Activated CD8-positive, alpha-beta T cell treated with anti-CD3 and anti-CD28 coated beads for 36 hours (primary cell): Measurements from ENCODE around the gene TRIM72. TPM values are rescaled to one million over a fixed set of nuclear protein-coding genes. Genes with fewer than 3 reads are reported as not detected.
"Not testable (repeated sequence)": the region's sequence is repeated elsewhere in the genome, so short reads cannot be mapped to it uniquely, and the experiment has no call there.

Experiments used
- ATAC-seq: fragments of 200-7000 bp; cut with Tn5 transposase; one replicate; pipeline ENCODE4 v1.10.0; 2021; ENCODE audit warnings: mild to moderate bottlenecking, moderate library complexity
- CTCF ChIA-PET: fragments of 350-600 bp; sonication (Branson Sonifier 250); formaldehyde crosslinking; loops from one replicate; lab custom pipeline; 2021; ENCODE audit warnings: antibody characterized with exemption; lab: Charles Lee
- POLR2A ChIA-PET: fragments of 350-600 bp; sonication (Branson Sonifier 250); formaldehyde crosslinking; loops from one replicate; lab custom pipeline; 2021; ENCODE audit warnings: antibody characterized with exemption; lab: Charles Lee
- DNase-seq: peaks from one replicate; pipeline ENCODE4 v3.0.0-alpha.2; 2020
- H3K27ac Mint-ChIP-seq: one replicate; pipeline ENCODE4 v1.8.0; 2021; ENCODE audit warnings: mild to moderate bottlenecking, mixed read lengths
- H3K27me3 Mint-ChIP-seq: one replicate; pipeline ENCODE4 v1.8.0; 2021; ENCODE audit warnings: mixed read lengths
- H3K36me3 Mint-ChIP-seq: one replicate; pipeline ENCODE4 v1.8.0; 2021; ENCODE audit warnings: low read depth, mixed read lengths
- H3K4me1 Mint-ChIP-seq: one replicate; pipeline ENCODE4 v1.8.0; 2021; ENCODE audit warnings: low read depth, mixed read lengths
- H3K4me3 Mint-ChIP-seq: one replicate; pipeline ENCODE4 v1.8.0; 2021; ENCODE audit warnings: mild to moderate bottlenecking, moderate library complexity, mixed read lengths
- H3K9me3 Mint-ChIP-seq: one replicate; pipeline ENCODE4 v1.8.0; 2021; ENCODE audit warnings: mixed read lengths
- intact Hi-C: fragments of 100-400 bp; cut with micrococcal nuclease; formaldehyde crosslinking; loops from one replicate; pipeline ENCODE4 v1.10.0; 2022
- total RNA-seq, 2 experiments: library from RNA; stranded (reverse); gene quantifications; one replicate each; pipeline ENCODE4 v1.2.3, GENCODE V29; 2021
- TF ChIP-seq, protein P1 (sequence below): fragments of 200-600 bp; IDR thresholded peaks from one replicate; pipeline ENCODE4 v1.8.0; 2022; ENCODE audit warnings: antibody characterized with exemption, mild to moderate bottlenecking

TRIM72 gene
- total RNA-seq, 2 experiments from 2014 or later: not detected

DNA sequence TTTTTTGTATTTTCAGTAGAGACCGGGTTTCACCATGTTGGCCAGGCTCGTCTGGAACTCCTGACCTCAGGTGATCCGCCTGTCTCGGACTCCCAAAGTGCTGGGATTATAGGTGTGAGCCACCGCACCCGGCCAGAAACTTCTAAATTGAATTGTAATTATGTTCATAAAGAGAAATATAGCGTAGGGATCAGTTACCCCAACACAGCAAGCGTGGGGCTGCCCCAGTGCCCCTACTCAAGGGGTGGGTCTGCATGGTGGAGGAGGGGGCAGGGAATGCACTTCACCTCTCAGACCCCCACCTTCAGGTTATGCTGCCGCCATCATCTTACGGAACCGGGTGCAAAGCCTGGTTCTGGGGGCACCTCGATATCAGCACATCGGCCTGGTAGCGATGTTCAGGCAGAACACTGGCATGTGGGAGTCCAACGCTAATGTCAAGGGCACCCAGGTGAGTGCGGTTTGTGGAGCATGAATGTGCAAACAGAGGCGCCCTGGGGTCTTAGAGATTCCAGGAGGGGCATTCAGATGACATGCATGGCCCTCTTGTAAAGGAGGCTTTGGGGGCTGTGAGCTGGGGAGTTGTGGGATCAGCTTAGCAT, 63.8 kb downstream of the TRIM72 start:
- H3K36me3 Mint-ChIP-seq: no peaks in the 10 kb centered on the region
- H3K9me3 Mint-ChIP-seq: no peaks in the 10 kb centered on the region
- intact Hi-C loops: no loop called here
- TF ChIP-seq, protein P1, sequence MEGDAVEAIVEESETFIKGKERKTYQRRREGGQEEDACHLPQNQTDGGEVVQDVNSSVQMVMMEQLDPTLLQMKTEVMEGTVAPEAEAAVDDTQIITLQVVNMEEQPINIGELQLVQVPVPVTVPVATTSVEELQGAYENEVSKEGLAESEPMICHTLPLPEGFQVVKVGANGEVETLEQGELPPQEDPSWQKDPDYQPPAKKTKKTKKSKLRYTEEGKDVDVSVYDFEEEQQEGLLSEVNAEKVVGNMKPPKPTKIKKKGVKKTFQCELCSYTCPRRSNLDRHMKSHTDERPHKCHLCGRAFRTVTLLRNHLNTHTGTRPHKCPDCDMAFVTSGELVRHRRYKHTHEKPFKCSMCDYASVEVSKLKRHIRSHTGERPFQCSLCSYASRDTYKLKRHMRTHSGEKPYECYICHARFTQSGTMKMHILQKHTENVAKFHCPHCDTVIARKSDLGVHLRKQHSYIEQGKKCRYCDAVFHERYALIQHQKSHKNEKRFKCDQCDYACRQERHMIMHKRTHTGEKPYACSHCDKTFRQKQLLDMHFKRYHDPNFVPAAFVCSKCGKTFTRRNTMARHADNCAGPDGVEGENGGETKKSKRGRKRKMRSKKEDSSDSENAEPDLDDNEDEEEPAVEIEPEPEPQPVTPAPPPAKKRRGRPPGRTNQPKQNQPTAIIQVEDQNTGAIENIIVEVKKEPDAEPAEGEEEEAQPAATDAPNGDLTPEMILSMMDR: no peak
- ChIA-PET POLR2A (no interaction called here), CTCF (no interaction called here)
- H3K4me1 Mint-ChIP-seq: no peaks in the 10 kb centered on the region
- no peak for ATAC-seq
- H3K27ac Mint-ChIP-seq: no peak overlapping the region
- no peak for DNase-seq
- H3K27me3 Mint-ChIP-seq: peaks cover 1% of the 10 kb centered on the region
- no peak overlapping the region for H3K4me3 Mint-ChIP-seq

DNA sequence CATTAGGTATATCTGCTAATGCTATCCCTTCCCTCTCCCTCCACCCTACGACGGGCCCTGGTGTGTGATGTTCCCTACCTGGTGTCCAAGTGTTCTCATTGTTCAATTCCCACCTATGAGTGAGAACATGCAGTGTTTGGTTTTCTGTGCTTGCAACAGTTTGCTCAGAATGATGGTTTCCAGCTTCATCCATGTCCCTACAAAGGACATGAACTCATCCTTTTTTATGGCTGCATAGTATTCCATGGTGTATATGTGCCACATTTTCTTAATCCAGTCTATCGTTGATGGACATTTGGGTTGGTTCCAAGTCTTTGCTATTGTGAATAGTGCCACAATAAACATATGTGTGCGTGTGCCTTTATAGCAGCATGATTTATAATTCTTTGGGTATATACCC, 64.9 kb downstream of the TRIM72 start:
- POLR2A ChIA-PET, CTCF ChIA-PET, H3K4me1 Mint-ChIP-seq, H3K27ac Mint-ChIP-seq, ATAC-seq, H3K4me3 Mint-ChIP-seq, H3K9me3 Mint-ChIP-seq, H3K27me3 Mint-ChIP-seq, H3K36me3 Mint-ChIP-seq, intact Hi-C loops, DNase-seq: not testable (repeated sequence)

Other genes starting within 250 kb of the TRIM72 start
- 1 to 10 TPM in 1 of 2 experiments, under 1 TPM in 1; 0.45 to 1.3 TPM for gene HSD3B7, start 228.9 kb upstream of the TRIM72 start, total RNA-seq
- gene STX1B, start 203.5 kb upstream of the TRIM72 start, total RNA-seq: 1 to 10 TPM; 1.1 to 1.8 TPM
- gene STX4, start 180.6 kb upstream of the TRIM72 start, total RNA-seq: 10 to 100 TPM; 25.2 to 27.7 TPM
- 10 to 100 TPM; 16.2 to 18.8 TPM for gene ZNF668, start 139.9 kb upstream of the TRIM72 start, total RNA-seq
- gene ZNF646, start 139.7 kb upstream of the TRIM72 start, total RNA-seq: 10 to 100 TPM; 22.0 to 24.4 TPM
- gene PRSS53, start 125.2 kb upstream of the TRIM72 start, total RNA-seq: 1 to 10 TPM; 5.5 to 8.6 TPM
- 10 to 100 TPM; 68.5 to 71.5 TPM for gene VKORC1, start 119.3 kb upstream of the TRIM72 start, total RNA-seq
- 10 to 100 TPM; 55.1 to 58.7 TPM for gene BCKDK, start 105.7 kb upstream of the TRIM72 start, total RNA-seq
- gene KAT8, start 96.5 kb upstream of the TRIM72 start, total RNA-seq: 10 to 100 TPM; 55.6 to 58.7 TPM
- gene PRSS8, start 78.4 kb upstream of the TRIM72 start, total RNA-seq: not detected
- under 1 TPM; 0.18 to 0.72 TPM for gene PRSS36, start 64.1 kb upstream of the TRIM72 start, total RNA-seq
- gene FUS, start 34.0 kb upstream of the TRIM72 start, total RNA-seq: 100 to 1,000 TPM; 486 to 533 TPM
- gene PYCARD, start 11.4 kb upstream of the TRIM72 start, total RNA-seq: 1 to 10 TPM; 5.9 to 6.1 TPM
- not detected for gene PYDC1, start 3.0 kb downstream of the TRIM72 start, total RNA-seq
- under 1 TPM; 0.88 to 0.96 TPM for gene ITGAM, start 45.9 kb downstream of the TRIM72 start, total RNA-seq
- gene ITGAX, start 141.1 kb downstream of the TRIM72 start, total RNA-seq: 1 to 10 TPM; 4.4 to 5.4 TPM
- not detected for gene ITGAD, start 179.2 kb downstream of the TRIM72 start, total RNA-seq
- not detected for gene COX6A2, start 214.2 kb downstream of the TRIM72 start, total RNA-seq
- not detected for gene ZNF843, start 228.7 kb downstream of the TRIM72 start, total RNA-seq
- 10 to 100 TPM in 1 of 2 experiments, 1 to 10 TPM in 1; 8.2 to 10.0 TPM for gene ARMC5, start 245.4 kb downstream of the TRIM72 start, total RNA-seq